Epithelial cell of esophagus (primary cell): ENCODE measurements around the gene MICAL3.

Source experiments
- DNase-seq: peaks from one replicate; pipeline ENCODE4 v3.0.0; 2010; ENCODE audit warnings: low read depth
- H3K4me3 ChIP-seq: 2 replicates; pipeline ENCODE4 v1.5.1; 2011; ENCODE audit warnings: mild to moderate bottlenecking, low read length, control low read depth
- TF ChIP-seq, protein P1 (sequence below): IDR thresholded peaks from 2 replicates; pipeline ENCODE4 v1.5.1; 2011; ENCODE audit warnings: low read depth, mild to moderate bottlenecking, low read length, control low read depth, inconsistent platforms; ENCODE audit not compliant: insufficient read depth; ENCODE audit errors: missing control alignments

MICAL3 gene

DNA sequence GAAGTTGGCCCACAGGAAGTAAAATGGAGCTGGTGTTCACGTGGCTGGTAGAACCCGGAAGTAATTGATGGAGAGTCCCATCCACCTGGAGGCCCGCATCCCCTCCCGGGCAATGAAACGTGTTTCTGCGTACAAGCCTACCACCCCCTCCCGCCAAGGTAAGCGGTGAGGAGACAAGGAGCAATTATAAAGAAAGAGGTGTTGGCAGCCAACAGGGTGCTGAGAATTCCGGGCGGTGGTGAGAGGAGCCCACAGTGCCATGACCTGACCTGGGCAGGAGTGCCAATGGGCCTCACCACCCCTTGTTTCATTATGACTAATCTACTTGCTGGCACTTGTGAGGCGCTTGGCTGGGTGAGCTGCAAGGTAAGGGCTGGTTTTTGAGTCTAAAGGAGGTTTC is 166.3 kb downstream of the MICAL3 start:
- no peak overlapping the region for H3K4me3 ChIP-seq
- TF ChIP-seq, protein P1, sequence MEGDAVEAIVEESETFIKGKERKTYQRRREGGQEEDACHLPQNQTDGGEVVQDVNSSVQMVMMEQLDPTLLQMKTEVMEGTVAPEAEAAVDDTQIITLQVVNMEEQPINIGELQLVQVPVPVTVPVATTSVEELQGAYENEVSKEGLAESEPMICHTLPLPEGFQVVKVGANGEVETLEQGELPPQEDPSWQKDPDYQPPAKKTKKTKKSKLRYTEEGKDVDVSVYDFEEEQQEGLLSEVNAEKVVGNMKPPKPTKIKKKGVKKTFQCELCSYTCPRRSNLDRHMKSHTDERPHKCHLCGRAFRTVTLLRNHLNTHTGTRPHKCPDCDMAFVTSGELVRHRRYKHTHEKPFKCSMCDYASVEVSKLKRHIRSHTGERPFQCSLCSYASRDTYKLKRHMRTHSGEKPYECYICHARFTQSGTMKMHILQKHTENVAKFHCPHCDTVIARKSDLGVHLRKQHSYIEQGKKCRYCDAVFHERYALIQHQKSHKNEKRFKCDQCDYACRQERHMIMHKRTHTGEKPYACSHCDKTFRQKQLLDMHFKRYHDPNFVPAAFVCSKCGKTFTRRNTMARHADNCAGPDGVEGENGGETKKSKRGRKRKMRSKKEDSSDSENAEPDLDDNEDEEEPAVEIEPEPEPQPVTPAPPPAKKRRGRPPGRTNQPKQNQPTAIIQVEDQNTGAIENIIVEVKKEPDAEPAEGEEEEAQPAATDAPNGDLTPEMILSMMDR, result no peak
- DNase-seq, result peak; percentile 57

DNA sequence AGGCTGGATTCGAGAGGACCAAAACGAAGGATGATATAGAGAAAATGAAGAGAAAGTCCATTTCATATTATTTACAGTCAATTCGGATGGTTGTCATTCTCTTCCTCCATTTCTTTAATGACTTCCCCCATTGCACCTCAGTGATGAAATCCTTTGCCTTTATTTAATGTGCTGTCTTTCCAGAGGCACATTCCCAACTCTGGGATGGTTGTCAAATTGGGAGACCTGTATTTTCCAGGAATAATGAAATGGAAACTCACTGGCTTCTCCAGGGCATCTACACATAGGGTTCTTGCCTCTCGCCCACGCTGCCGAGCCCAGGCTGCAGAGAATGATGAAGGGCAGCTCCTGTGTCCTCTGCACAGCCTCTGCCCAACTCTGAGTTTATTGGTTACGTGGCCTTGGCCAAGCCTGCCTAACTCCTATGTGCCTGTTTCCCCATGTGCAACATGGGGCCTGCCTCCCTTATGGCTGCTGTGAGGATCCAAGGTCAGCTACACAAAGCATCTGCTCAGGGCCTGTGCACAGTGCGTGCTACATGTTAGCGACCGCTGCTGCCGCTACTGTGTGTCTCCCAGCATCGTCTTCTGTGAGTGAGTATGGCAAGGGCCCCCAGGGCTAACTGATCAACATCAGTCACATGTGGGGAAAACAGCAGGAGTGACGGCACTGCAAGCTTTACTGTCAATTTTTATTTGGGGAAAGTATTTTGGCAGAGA is 168.6 kb downstream of the MICAL3 start:
- no peak for DNase-seq
- H3K4me3 ChIP-seq, result no peak overlapping the region
- TF ChIP-seq, protein P1, result no peak

DNA sequence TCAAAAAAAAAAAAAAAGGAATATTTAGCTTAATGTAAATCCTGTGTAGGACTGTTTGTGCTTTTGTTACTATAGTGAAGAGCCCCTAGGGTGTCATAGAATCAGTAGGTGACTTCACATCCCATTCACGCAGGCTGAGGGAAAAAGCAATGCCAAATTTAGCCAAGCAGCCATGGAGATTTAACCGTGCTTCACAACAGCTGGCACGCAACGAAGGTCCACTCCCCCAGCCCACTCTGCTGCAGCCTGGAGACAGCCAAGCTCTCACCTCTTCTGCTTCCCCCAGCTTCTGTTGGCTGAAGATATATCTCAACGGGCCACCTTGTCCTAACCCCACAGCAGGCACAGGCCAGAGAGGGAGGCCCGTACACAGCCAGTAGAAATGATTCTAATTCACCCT is 171.3 kb downstream of the MICAL3 start:
- TF ChIP-seq, protein P1, result no peak
- no peak for DNase-seq
- H3K4me3 ChIP-seq, result no peak overlapping the region

DNA sequence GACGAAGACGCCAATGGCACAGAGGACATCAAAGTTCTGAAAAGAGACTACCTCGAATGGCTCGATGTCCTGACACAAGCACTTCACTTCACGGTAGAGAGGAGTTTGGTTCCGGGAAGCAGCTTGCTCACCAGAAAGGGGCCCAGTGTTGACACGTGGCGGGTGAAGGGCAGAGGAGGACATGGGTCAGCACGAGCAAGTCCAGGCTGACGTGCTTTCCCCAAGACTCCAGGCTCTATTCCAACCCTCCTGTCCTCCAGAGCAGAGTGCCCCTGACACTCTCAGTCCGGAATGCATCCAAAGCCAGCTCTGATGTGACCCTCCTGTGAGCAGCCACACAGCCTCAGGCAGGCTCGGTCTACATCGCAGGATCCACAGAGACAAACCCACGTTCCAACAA is 172.6 kb downstream of the MICAL3 start:
- H3K4me3 ChIP-seq, result no peak overlapping the region
- TF ChIP-seq, protein P1, result no peak
- no peak for DNase-seq

DNA sequence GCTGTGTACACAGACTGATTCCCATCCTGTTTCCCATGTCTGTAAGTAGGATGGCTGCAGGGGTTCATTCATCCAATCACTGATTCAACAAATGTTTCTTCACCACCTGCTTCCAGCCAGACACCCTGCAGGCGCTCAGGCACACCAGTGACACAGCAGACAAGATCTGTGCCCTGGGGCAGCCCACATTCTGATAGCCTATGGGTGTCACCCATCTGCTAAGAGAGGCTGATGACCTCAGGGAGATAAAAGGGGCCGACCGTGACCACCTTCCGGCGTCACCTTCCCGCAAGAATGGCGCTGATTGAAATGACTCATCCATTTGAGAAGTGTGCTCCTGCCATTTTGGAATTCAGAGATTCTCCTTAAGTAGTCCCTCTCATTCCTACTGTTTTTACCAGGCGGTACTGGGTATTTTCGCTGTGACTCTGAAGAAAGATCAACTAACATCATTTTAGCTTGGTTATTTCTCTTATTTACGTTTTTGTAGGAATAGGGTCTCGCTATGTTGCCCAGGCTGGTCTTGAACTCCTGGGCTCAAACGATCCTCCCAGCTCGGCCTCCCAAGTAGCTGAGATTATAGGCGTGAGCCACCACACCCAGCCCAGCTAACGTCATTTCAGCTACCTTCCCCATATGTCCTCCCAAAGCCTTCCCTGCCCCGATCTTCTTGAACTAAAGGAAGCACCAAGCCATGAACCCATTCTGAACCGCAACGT is 176.8 kb downstream of the MICAL3 start:
- TF ChIP-seq, protein P1, result no peak
- peak; percentile 62 for DNase-seq
- H3K4me3 ChIP-seq, result no peak overlapping the region

DNA sequence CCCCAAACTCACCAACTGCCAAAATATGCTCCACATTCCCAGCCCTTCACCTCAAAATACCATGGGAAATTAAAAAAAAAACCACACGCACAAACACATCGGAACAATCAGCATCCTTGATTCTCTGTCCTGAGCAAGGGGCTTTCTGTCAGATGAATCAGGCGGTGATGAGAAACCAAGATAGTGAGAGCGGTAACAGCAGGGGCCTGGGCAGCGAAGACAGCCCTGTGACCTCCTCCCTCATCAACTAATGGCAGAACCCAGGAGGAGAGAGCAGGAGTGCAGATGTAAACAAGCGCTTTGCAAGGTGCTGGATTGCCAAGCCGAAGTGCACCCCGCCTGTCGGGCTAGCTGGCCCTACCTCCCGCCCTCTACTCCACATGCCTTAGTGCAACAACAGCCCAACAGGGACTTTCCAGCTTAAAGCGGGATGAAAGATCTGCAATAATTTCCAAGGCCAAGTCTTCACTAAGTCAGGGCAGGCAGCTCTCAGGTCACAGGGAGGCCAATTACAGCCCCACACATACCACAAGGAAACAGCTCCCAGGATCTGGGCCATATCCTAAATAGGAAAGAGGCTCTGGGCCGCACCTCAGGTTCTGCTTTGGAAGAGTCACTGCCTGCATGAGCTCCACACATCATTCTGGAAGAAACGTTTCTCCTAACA is 177.9 kb downstream of the MICAL3 start:
- no peak overlapping the region for H3K4me3 ChIP-seq
- TF ChIP-seq, protein P1, result no peak
- DNase-seq, result no peak
